ENCODE results near the gene BAZ2B.

- TF ChIP-seq, protein P1, sequence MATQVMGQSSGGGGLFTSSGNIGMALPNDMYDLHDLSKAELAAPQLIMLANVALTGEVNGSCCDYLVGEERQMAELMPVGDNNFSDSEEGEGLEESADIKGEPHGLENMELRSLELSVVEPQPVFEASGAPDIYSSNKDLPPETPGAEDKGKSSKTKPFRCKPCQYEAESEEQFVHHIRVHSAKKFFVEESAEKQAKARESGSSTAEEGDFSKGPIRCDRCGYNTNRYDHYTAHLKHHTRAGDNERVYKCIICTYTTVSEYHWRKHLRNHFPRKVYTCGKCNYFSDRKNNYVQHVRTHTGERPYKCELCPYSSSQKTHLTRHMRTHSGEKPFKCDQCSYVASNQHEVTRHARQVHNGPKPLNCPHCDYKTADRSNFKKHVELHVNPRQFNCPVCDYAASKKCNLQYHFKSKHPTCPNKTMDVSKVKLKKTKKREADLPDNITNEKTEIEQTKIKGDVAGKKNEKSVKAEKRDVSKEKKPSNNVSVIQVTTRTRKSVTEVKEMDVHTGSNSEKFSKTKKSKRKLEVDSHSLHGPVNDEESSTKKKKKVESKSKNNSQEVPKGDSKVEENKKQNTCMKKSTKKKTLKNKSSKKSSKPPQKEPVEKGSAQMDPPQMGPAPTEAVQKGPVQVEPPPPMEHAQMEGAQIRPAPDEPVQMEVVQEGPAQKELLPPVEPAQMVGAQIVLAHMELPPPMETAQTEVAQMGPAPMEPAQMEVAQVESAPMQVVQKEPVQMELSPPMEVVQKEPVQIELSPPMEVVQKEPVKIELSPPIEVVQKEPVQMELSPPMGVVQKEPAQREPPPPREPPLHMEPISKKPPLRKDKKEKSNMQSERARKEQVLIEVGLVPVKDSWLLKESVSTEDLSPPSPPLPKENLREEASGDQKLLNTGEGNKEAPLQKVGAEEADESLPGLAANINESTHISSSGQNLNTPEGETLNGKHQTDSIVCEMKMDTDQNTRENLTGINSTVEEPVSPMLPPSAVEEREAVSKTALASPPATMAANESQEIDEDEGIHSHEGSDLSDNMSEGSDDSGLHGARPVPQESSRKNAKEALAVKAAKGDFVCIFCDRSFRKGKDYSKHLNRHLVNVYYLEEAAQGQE (IDR thresholded peaks at IDR 0.05; ENCODE audit: unreplicated experiment) = no peak
- TF ChIP-seq, protein P2, sequence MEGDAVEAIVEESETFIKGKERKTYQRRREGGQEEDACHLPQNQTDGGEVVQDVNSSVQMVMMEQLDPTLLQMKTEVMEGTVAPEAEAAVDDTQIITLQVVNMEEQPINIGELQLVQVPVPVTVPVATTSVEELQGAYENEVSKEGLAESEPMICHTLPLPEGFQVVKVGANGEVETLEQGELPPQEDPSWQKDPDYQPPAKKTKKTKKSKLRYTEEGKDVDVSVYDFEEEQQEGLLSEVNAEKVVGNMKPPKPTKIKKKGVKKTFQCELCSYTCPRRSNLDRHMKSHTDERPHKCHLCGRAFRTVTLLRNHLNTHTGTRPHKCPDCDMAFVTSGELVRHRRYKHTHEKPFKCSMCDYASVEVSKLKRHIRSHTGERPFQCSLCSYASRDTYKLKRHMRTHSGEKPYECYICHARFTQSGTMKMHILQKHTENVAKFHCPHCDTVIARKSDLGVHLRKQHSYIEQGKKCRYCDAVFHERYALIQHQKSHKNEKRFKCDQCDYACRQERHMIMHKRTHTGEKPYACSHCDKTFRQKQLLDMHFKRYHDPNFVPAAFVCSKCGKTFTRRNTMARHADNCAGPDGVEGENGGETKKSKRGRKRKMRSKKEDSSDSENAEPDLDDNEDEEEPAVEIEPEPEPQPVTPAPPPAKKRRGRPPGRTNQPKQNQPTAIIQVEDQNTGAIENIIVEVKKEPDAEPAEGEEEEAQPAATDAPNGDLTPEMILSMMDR (conservative IDR thresholded peaks at IDR 0.05; ENCODE audit: low read depth in 2 of 2) = no peak
- TF ChIP-seq POLR2AphosphoS5 (IDR thresholded peaks at IDR 0.05; ENCODE audit: low read depth) = no peak
- no peak for TF ChIP-seq ZNF331 (CRISPR knock-in tag; IDR thresholded peaks at IDR 0.05; ENCODE audit: low read depth)
Observed at GRCh38 chr2:159653962-159654361, 37.6 kb upstream of the BAZ2B start.

Data from GM23338 (cell line).